K562 (cell line): ENCODE measurements around the gene PYGB. TPM values are rescaled to one million over a fixed set of nuclear protein-coding genes. Genes with fewer than 3 reads are reported as not detected.
A peak's percentile ranks its signal among the peaks of the same experiment; 100 is the strongest.

ENCODE experiments used
- ATAC-seq: fragments of 200-7000 bp; cut with Tn5 transposase; 3 replicates; pipeline ENCODE4 v1.9.1; 2020; ENCODE audit warnings: moderate library complexity
- BruUV-seq: library from RNA; stranded (reverse); fragments of 400-500 nt; replicated peaks from 2 replicates; lab custom pipeline; 2021; lab: Mats Ljungman, UMichigan
- CTCF ChIA-PET: fragments of 300-600 bp; formaldehyde crosslinking; extraction: SDS; loops from one replicate; lab custom pipeline; 2021; ENCODE audit warnings: low intra/inter-chr PET ratio; lab: Yijun Ruan, JAX
- POLR2A ChIA-PET: fragments of 300-600, 350-650 bp; sonication (Branson Sonifier 250); formaldehyde crosslinking; extraction: SDS; loops from one replicate; lab custom pipeline; 2021; ENCODE audit warnings: antibody characterized with exemption, inconsistent platforms; lab: Yijun Ruan, JAX
- DNase-seq, 4 experiments: peaks; one replicate each; pipeline versions ENCODE4 v3.0.0 to v3.0.0-alpha.2; 2011 to 2018; ENCODE audit warnings: low spot score in 3 of 4, mixed read lengths in 3 of 4; ENCODE audit errors: extremely low read depth in 1 of 4
- FAIRE-seq: peaks from 2 replicates; lab custom pipeline; 2011; peaks lifted over from hg19 to GRCh38; lab: Jason Lieb, UNC
- H2AFZ ChIP-seq: 2 replicates; pipeline ENCODE4 v1.6.0; 2011; ENCODE audit warnings: low read depth, low read length, control low read depth, inconsistent platforms
- H3K27ac ChIP-seq: fragments of 200-600 bp; 3 replicates; pipeline ENCODE4 v1.8.0; 2011; ENCODE audit warnings: low read depth, mild to moderate bottlenecking, control low read depth, inconsistent platforms, low read length, moderate library complexity, mixed read lengths; ENCODE audit errors: extremely low read depth
- H3K27me3 ChIP-seq, 2 experiments: fragments of 300-600 bp in 1 of 2; 2 replicates in 1 of 2; 3 replicates in 1 of 2; pipeline versions ENCODE4 v1.6.0 to v1.8.0; 2011; ENCODE audit warnings: inconsistent platforms in 2 of 2, low read length in 2 of 2, mild to moderate bottlenecking in 1 of 2, mixed read lengths in 1 of 2, moderate library complexity in 1 of 2; ENCODE audit not compliant: control insufficient read depth in 2 of 2, insufficient read depth in 2 of 2
- H3K36me3 ChIP-seq: fragments of 300-600 bp; 3 replicates; pipeline ENCODE4 v1.8.0; 2011; ENCODE audit warnings: mild to moderate bottlenecking, low read length, inconsistent platforms; ENCODE audit not compliant: control insufficient read depth, insufficient read depth
- H3K4me1 ChIP-seq, 2 experiments: fragments of 200-600 bp in 1 of 2; replicated peaks in 1 of 2; 2 replicates in 1 of 2; 3 replicates in 1 of 2; pipeline versions ENCODE4 v1.5.1 to v1.8.0; 2011; ENCODE audit warnings: inconsistent platforms in 2 of 2, low read length in 2 of 2, mild to moderate bottlenecking in 1 of 2, mixed read lengths in 1 of 2, moderate library complexity in 1 of 2; ENCODE audit not compliant: control insufficient read depth in 2 of 2, insufficient read depth in 2 of 2
- H3K4me2 ChIP-seq: 2 replicates; pipeline ENCODE4 v1.6.1; 2011; ENCODE audit warnings: low read length, control low read depth, inconsistent platforms, mixed read lengths; ENCODE audit not compliant: insufficient read depth
- H3K4me3 ChIP-seq: fragments of 200-600 bp; sonication (generic), shearing (Covaris generic); 2 replicates; pipeline ENCODE4 v1.5.1; 2016; ENCODE audit warnings: control low read depth, inconsistent platforms
- H3K79me2 ChIP-seq: fragments of 200-600 bp; 3 replicates; pipeline ENCODE4 v1.8.0; 2011; ENCODE audit warnings: low read length, inconsistent platforms; ENCODE audit not compliant: control insufficient read depth, insufficient read depth
- H3K9ac ChIP-seq, 2 experiments: 2 replicates each; pipeline versions ENCODE4 v1.6.0 to v1.6.1; 2011; ENCODE audit warnings: low read depth in 2 of 2, low read length in 2 of 2, control low read depth in 1 of 2, inconsistent platforms in 1 of 2, mild to moderate bottlenecking in 1 of 2, mixed read lengths in 1 of 2; ENCODE audit not compliant: insufficient read depth in 1 of 2
- H3K9me1 ChIP-seq: one replicate; pipeline ENCODE4 v1.6.0; 2011; ENCODE audit warnings: inconsistent platforms, mild to moderate bottlenecking, low read length, moderate library complexity; ENCODE audit not compliant: control insufficient read depth, insufficient read depth
- H3K9me3 ChIP-seq: replicated peaks from 2 replicates; pipeline ENCODE4 v1.5.1; 2011; ENCODE audit warnings: low read depth, low read length, inconsistent platforms; ENCODE audit not compliant: control insufficient read depth, insufficient read depth
- H4K20me1 ChIP-seq: replicated peaks from 2 replicates; pipeline ENCODE4 v1.6.1; 2011; ENCODE audit warnings: low read length, inconsistent platforms, mixed read lengths; ENCODE audit not compliant: control insufficient read depth, insufficient read depth
- CBX3 ChIP-seq, 2 experiments: IDR thresholded peaks; 1 replicate in 1 of 2; 2 replicates in 1 of 2; pipeline ENCODE4 v1.6.1; 2012; ENCODE audit warnings: inconsistent platforms in 2 of 2, low read length in 2 of 2, borderline replicate concordance in 1 of 2, control low read depth in 1 of 2
- MEF2A ChIP-seq: IDR thresholded peaks from 2 replicates; pipeline ENCODE4 v1.6.1; 2011; ENCODE audit warnings: low read depth, mild to moderate bottlenecking, low read length, moderate library complexity; ENCODE audit not compliant: control insufficient read depth
- RAD21 ChIP-seq, 2 experiments: fragments of 250-450 bp in 1 of 2; fragments of 450-650 bp in 1 of 2; sonication (Bioruptor Pico) in 1 of 2; formaldehyde crosslinking in 1 of 2; IDR thresholded peaks in 1 of 2; conservative IDR thresholded peaks in 1 of 2; 2 replicates each; pipeline versions ENCODE4 v1.4.0 to v1.8.0; 2020 to 2022; ENCODE audit warnings: mild to moderate bottlenecking in 2 of 2, moderate library complexity in 1 of 2
- ZNF143 ChIP-seq: sonication (generic); formaldehyde crosslinking; IDR thresholded peaks from 2 replicates; pipeline ENCODE4 v1.9.0; 2022; ENCODE audit warnings: mild to moderate bottlenecking, missing genetic modification reagents
- ZNF79 ChIP-seq: fragments of 250-450 bp; sonication (Bioruptor Pico); IDR thresholded peaks from 2 replicates; pipeline ENCODE4 v1.4.0; 2020; ENCODE audit warnings: low read depth, mild to moderate bottlenecking, moderate library complexity
- WGBS: fragments of 100-300 bp; shearing (Covaris generic); methylation state at CpG from one replicate; pipeline ENCODE4 v1.1.6; 2016; ENCODE audit warnings: low coverage, mixed read lengths; ENCODE audit not compliant: insufficient coverage; ENCODE audit errors: missing lambda C conversion rate; 5-methylcytosine and 5-hydroxymethylcytosine counted together
- in situ Hi-C: fragments of 300-500 bp; cut with MboI; formaldehyde crosslinking; loops from 4 replicates; pipeline ENCODE4 v1.15.0; 2018; ENCODE audit warnings: inconsistent platforms, mixed read lengths
- intact Hi-C: fragments of 100-400 bp; cut with micrococcal nuclease; formaldehyde crosslinking; loops from 2 replicates; pipeline ENCODE4 v1.14.2; 2022
- polyA plus RNA-seq, 8 experiments: library from polyadenylated mRNA; depleted of rRNA in 4 of 8; stranded (reverse) in 5 of 8; unstranded in 3 of 8; fragments of >200 nt; fragmentation: Nextera tagmentation in 2 of 8; fragmentation: Illumina TruSeq in 1 of 8; extraction: Ambion mirVana in 2 of 8; extraction: Trizol in 1 of 8; gene quantifications; 2 replicates each; pipeline versions ENCODE4 v1.2.1 to v1.2.3, GENCODE V29; 2011 to 2014; ENCODE audit warnings: inconsistent platforms in 1 of 8, missing spikeins in 1 of 8
- total RNA-seq, 7 experiments: library from RNA; depleted of rRNA in 6 of 7; stranded (reverse); fragments of >200 nt in 6 of 7; fragmentation: Illumina TruSeq in 2 of 7; extraction: Trizol in 2 of 7; gene quantifications; 2 replicates each; pipeline versions ENCODE4 v1.2.1 to v1.2.3, GENCODE V29; 2011 to 2021; ENCODE audit warnings: low replicate concordance in 1 of 7
- TF ChIP-seq, protein P1 (sequence below): IDR thresholded peaks from 2 replicates; pipeline ENCODE4 v1.6.1; 2011; ENCODE audit warnings: borderline replicate concordance, low read depth, mild to moderate bottlenecking, moderate library complexity, low read length; ENCODE audit not compliant: insufficient read depth, poor library complexity, severe bottlenecking

PYGB gene
- total and polyA plus RNA-seq, 9 of the 15 experiments (the other 6 are each of a cell fraction or from before 2014, with no cell fraction given) = 0.34 to 18.0 (median 9.8) TPM

- FAIRE-seq (no peak), DNase-seq (no peak), ATAC-seq (no peak)
- Histone ChIP-seq H3K9me1 (no peaks in the 10 kb centered on the region), H3K79me2 (no peaks in the 10 kb centered on the region; the same call in 2 of the 3 replicates), H3K4me2 (no peak overlapping the region), H2AFZ (no peak overlapping the region), H4K20me1 (peaks cover 5% of the 10 kb centered on the region; the same call in 1 of the 2 replicates), H3K9me3 (no peaks in the 10 kb centered on the region), H3K9ac (peak overlapping the region in 1 of 2 experiments; percentile 35; a peak in 1 of 4 replicates), H3K4me3 (no peak overlapping the region), H3K27ac (no peak overlapping the region), H3K27me3 (no peaks in the 10 kb centered on the region), H3K36me3 (peaks cover 22% of the 10 kb centered on the region; the same call in 2 of the 3 replicates), H3K4me1 (peaks cover 0 to 14% of the 10 kb centered on the region in 2 experiments; a peak in 2 of 5 replicates)
- in situ Hi-C loops = no loop called here
- 26% methylated on average over 6 of the region's 9 CpGs for WGBS
- BruUV-seq = no TSS peak
- TF ChIP-seq ZNF79 (CRISPR knock-in tag) (no peak), CBX3 (IDR thresholded peaks at IDR 0.05; ENCODE audit: borderline replicate concordance in 1 of 2, low read length in 2 of 2) (no peak), MEF2A (no peak), RAD21 (CRISPR knock-in tag; conservative IDR thresholded peaks at IDR 0.05 in 1 of 2, IDR thresholded peaks at IDR 0.05 in 1 of 2) (no peak), ZNF143 (CRISPR knock-in tag) (no peak)
- TF ChIP-seq, protein P1, sequence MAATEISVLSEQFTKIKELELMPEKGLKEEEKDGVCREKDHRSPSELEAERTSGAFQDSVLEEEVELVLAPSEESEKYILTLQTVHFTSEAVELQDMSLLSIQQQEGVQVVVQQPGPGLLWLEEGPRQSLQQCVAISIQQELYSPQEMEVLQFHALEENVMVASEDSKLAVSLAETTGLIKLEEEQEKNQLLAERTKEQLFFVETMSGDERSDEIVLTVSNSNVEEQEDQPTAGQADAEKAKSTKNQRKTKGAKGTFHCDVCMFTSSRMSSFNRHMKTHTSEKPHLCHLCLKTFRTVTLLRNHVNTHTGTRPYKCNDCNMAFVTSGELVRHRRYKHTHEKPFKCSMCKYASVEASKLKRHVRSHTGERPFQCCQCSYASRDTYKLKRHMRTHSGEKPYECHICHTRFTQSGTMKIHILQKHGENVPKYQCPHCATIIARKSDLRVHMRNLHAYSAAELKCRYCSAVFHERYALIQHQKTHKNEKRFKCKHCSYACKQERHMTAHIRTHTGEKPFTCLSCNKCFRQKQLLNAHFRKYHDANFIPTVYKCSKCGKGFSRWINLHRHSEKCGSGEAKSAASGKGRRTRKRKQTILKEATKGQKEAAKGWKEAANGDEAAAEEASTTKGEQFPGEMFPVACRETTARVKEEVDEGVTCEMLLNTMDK = no peak
- ChIA-PET POLR2A (interaction anchor here (0.5 kb wide), 1 partner anchor 61 kb away, joined by 3 read pairs; no protein-coding TSS in a partner anchor), CTCF (no interaction called here)
- intact Hi-C loops = no loop called here
These were observed 39.8 kb upstream of the PYGB start for GRCh38 chr20:25207960-25208534.
